ENCODE results near the gene CAMSAP3. TPM values are rescaled to one million over a fixed set of nuclear protein-coding genes. Genes with fewer than 3 reads are reported as not detected.

Gene CAMSAP3
- total RNA-seq, 3 donors from 2014 or later (not counting 1 experiment from before 2014, with no cell fraction given): 0.24 to 0.34 TPM; not detected in 1

DNA sequence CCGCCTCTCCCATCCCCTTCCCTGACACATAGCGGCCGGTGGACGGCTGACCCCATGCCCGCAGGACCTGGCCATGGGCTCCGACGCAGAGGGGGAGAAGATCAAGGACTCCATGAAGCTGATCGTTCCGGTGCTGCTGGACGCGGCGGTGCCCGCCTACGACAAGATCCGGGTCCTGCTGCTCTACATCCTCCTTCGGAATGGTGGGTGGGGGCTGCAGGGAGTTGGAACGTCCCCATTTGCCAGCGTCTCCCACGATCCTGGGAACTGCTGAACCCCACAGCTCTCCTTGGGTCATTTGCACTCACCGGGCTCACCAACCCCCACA, 48.9 kb downstream of the CAMSAP3 start:
- TF ChIP-seq, protein P1, sequence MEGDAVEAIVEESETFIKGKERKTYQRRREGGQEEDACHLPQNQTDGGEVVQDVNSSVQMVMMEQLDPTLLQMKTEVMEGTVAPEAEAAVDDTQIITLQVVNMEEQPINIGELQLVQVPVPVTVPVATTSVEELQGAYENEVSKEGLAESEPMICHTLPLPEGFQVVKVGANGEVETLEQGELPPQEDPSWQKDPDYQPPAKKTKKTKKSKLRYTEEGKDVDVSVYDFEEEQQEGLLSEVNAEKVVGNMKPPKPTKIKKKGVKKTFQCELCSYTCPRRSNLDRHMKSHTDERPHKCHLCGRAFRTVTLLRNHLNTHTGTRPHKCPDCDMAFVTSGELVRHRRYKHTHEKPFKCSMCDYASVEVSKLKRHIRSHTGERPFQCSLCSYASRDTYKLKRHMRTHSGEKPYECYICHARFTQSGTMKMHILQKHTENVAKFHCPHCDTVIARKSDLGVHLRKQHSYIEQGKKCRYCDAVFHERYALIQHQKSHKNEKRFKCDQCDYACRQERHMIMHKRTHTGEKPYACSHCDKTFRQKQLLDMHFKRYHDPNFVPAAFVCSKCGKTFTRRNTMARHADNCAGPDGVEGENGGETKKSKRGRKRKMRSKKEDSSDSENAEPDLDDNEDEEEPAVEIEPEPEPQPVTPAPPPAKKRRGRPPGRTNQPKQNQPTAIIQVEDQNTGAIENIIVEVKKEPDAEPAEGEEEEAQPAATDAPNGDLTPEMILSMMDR (IDR thresholded peaks at IDR 0.05): no peak
- no peak for ATAC-seq
- no peaks in the 10 kb centered on the region for H3K27me3 ChIP-seq (ENCODE audit: control insufficient read depth, insufficient read depth, low read length)
- intact Hi-C loops (cut with micrococcal nuclease): no loop called here
- H3K4me3 ChIP-seq (ENCODE audit: low read length): no peak overlapping the region
- no peaks in the 10 kb centered on the region for H3K9me3 ChIP-seq (ENCODE audit: control insufficient read depth, insufficient read depth, low read length)
- peaks cover 11% of the 10 kb centered on the region for H3K4me1 ChIP-seq (ENCODE audit: control insufficient read depth, insufficient read depth, low read length)
- no peak overlapping the region for H3K27ac ChIP-seq (ENCODE audit: low read length)
- peaks cover 23% of the 10 kb centered on the region for H3K36me3 ChIP-seq (ENCODE audit: control insufficient read depth, insufficient read depth, low read length)
- H3K27ac Mint-ChIP-seq: no peak overlapping the region
- peaks cover 8 to 16% of the 10 kb centered on the region in 2 donors for H3K4me1 Mint-ChIP-seq
- no peaks in the 10 kb centered on the region for H3K36me3 Mint-ChIP-seq
- peaks cover 0 to 2% of the 10 kb centered on the region in 2 donors for H3K9me3 Mint-ChIP-seq
- no peaks in the 10 kb centered on the region for H3K27me3 Mint-ChIP-seq (ENCODE audit: low read depth in 2 of 2)
- no peak overlapping the region for H3K4me3 Mint-ChIP-seq
- DNase-seq: no peak
- 96% methylated on average over 20 of the region's 20 CpGs for whole genome bisulfite sequencing (ENCODE audit: insufficient coverage)

DNA sequence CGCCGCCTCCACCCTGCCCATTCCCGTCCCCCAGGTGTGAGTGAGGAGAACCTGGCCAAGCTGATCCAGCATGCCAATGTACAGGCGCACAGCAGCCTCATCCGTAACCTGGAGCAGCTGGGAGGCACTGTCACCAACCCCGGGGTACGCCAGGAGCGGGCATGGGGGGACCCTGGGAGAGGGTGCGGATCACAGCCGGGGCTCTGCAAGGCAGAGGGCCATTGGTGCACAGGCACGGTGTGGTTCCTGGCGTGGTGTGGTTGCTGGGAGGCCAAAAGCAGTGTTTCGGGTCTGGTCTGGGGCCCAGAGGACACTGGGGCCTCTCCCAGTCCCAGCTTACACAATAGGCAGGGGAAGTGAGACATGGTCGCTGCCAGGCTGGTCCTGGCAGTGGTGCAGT, 49.5 kb downstream of the CAMSAP3 start:
- no peak for DNase-seq

GRCh38 chr19:7645656-7646425, 50.2 kb downstream of the CAMSAP3 start:
- no peak overlapping the region for H3K4me3 ChIP-seq (ENCODE audit: low read length)
- peaks cover 20% of the 10 kb centered on the region for H3K36me3 ChIP-seq (ENCODE audit: control insufficient read depth, insufficient read depth, low read length)
- peaks cover 9% of the 10 kb centered on the region for H3K4me1 ChIP-seq (ENCODE audit: control insufficient read depth, insufficient read depth, low read length)
- no peaks in the 10 kb centered on the region for H3K27me3 ChIP-seq (ENCODE audit: control insufficient read depth, insufficient read depth, low read length)
- no peak overlapping the region for H3K4me3 Mint-ChIP-seq
- ATAC-seq (no peak), DNase-seq (no peak)
- no peaks in the 10 kb centered on the region for H3K9me3 ChIP-seq (ENCODE audit: control insufficient read depth, insufficient read depth, low read length)
- H3K4me1 Mint-ChIP-seq: peaks cover 0 to 6% of the 10 kb centered on the region in 2 donors
- WGBS (ENCODE audit: insufficient coverage): 90% methylated on average over 20 of the region's 20 CpGs
- TF ChIP-seq, protein P1 (IDR thresholded peaks at IDR 0.05): no peak
- intact Hi-C loops (cut with micrococcal nuclease): no loop called here
- H3K36me3 Mint-ChIP-seq: no peaks in the 10 kb centered on the region
- no peaks in the 10 kb centered on the region for H3K27me3 Mint-ChIP-seq (ENCODE audit: low read depth in 2 of 2)
- H3K27ac Mint-ChIP-seq: peak overlapping the region in 1 of 2 donors; percentile 44
- no peaks in the 10 kb centered on the region for H3K9me3 Mint-ChIP-seq
- no peak overlapping the region for H3K27ac ChIP-seq (ENCODE audit: low read length)

More for the DNA sequence above, 49.5 kb downstream of the CAMSAP3 start:
- ATAC-seq: no peak
- Histone ChIP-seq H3K4me3 (ENCODE audit: low read length) (no peak overlapping the region), H3K27ac (ENCODE audit: low read length) (no peak overlapping the region), H3K9me3 (ENCODE audit: control insufficient read depth, insufficient read depth, low read length) (no peaks in the 10 kb centered on the region), H3K4me1 (ENCODE audit: control insufficient read depth, insufficient read depth, low read length) (peaks cover 9% of the 10 kb centered on the region), H3K27me3 (ENCODE audit: control insufficient read depth, insufficient read depth, low read length) (no peaks in the 10 kb centered on the region), H3K36me3 (ENCODE audit: control insufficient read depth, insufficient read depth, low read length) (peaks cover 20% of the 10 kb centered on the region)
- H3K27ac Mint-ChIP-seq: no peak overlapping the region
- H3K9me3 Mint-ChIP-seq: peaks cover 0 to under 1% of the 10 kb centered on the region in 2 donors
- 86% methylated on average over 14 of the region's 14 CpGs for WGBS (ENCODE audit: insufficient coverage)
- no peak overlapping the region for H3K4me3 Mint-ChIP-seq
- TF ChIP-seq, protein P1 (IDR thresholded peaks at IDR 0.05): no peak
- H3K36me3 Mint-ChIP-seq: no peaks in the 10 kb centered on the region
- peaks cover 2 to 9% of the 10 kb centered on the region in 2 donors for H3K4me1 Mint-ChIP-seq
- no peaks in the 10 kb centered on the region for H3K27me3 Mint-ChIP-seq (ENCODE audit: low read depth in 2 of 2)
- intact Hi-C loops (cut with micrococcal nuclease): no loop called here

DNA sequence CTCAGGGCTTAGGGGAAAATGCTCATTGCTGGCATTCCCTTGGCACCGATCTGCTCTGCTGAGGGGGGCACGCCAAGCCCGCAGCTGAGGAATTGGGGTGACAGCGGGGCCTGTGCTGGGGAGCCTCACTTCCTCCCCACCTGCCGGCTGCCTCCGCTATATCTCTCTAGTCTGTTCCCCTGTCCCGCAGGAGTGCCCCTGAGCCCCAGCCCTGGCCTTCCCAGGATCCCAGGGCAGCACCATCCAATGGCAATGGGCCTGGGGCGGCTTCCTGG, 50.7 kb downstream of the CAMSAP3 start:
- Mint-ChIP-seq H3K27ac (no peak overlapping the region), H3K9me3 (no peaks in the 10 kb centered on the region), H3K4me3 (no peak overlapping the region), H3K27me3 (ENCODE audit: low read depth in 2 of 2) (no peaks in the 10 kb centered on the region), H3K4me1 (peaks cover 0 to 6% of the 10 kb centered on the region in 2 donors), H3K36me3 (no peaks in the 10 kb centered on the region)
- TF ChIP-seq, protein P1 (IDR thresholded peaks at IDR 0.05): no peak
- no peak for ATAC-seq
- Histone ChIP-seq H3K36me3 (ENCODE audit: control insufficient read depth, insufficient read depth, low read length) (peaks cover 20% of the 10 kb centered on the region), H3K27me3 (ENCODE audit: control insufficient read depth, insufficient read depth, low read length) (no peaks in the 10 kb centered on the region), H3K9me3 (ENCODE audit: control insufficient read depth, insufficient read depth, low read length) (no peaks in the 10 kb centered on the region), H3K27ac (ENCODE audit: low read length) (no peak overlapping the region), H3K4me3 (ENCODE audit: low read length) (no peak overlapping the region), H3K4me1 (ENCODE audit: control insufficient read depth, insufficient read depth, low read length) (peaks cover 9% of the 10 kb centered on the region)
- intact Hi-C loops (cut with micrococcal nuclease): no loop called here
- no peak for DNase-seq
- 92% methylated on average over 8 of the region's 8 CpGs for WGBS (ENCODE audit: insufficient coverage)
